Activated CD8-positive, alpha-beta T cell treated with anti-CD3 and anti-CD28 coated beads for 36 hours (primary cell): ENCODE results near the gene BUD31. TPM values are rescaled to one million over a fixed set of nuclear protein-coding genes. Genes with fewer than 3 reads are reported as not detected.
"Not testable (repeated sequence)": the region's sequence is repeated elsewhere in the genome, so short reads cannot be mapped to it uniquely, and the experiment has no call there.

Experiments used
- ATAC-seq: fragments of 200-7000 bp; cut with Tn5 transposase; one replicate; pipeline ENCODE4 v1.10.0; 2021; ENCODE audit warnings: mild to moderate bottlenecking, moderate library complexity
- CTCF ChIA-PET: fragments of 350-600 bp; sonication (Branson Sonifier 250); formaldehyde crosslinking; loops from one replicate; lab custom pipeline; 2021; ENCODE audit warnings: antibody characterized with exemption; lab: Charles Lee
- POLR2A ChIA-PET: fragments of 350-600 bp; sonication (Branson Sonifier 250); formaldehyde crosslinking; loops from one replicate; lab custom pipeline; 2021; ENCODE audit warnings: antibody characterized with exemption; lab: Charles Lee
- DNase-seq: peaks from one replicate; pipeline ENCODE4 v3.0.0-alpha.2; 2020
- H3K27ac Mint-ChIP-seq: one replicate; pipeline ENCODE4 v1.8.0; 2021; ENCODE audit warnings: mild to moderate bottlenecking, mixed read lengths
- H3K27me3 Mint-ChIP-seq: one replicate; pipeline ENCODE4 v1.8.0; 2021; ENCODE audit warnings: mixed read lengths
- H3K36me3 Mint-ChIP-seq: one replicate; pipeline ENCODE4 v1.8.0; 2021; ENCODE audit warnings: low read depth, mixed read lengths
- H3K4me1 Mint-ChIP-seq: one replicate; pipeline ENCODE4 v1.8.0; 2021; ENCODE audit warnings: low read depth, mixed read lengths
- H3K4me3 Mint-ChIP-seq: one replicate; pipeline ENCODE4 v1.8.0; 2021; ENCODE audit warnings: mild to moderate bottlenecking, moderate library complexity, mixed read lengths
- H3K9me3 Mint-ChIP-seq: one replicate; pipeline ENCODE4 v1.8.0; 2021; ENCODE audit warnings: mixed read lengths
- intact Hi-C: fragments of 100-400 bp; cut with micrococcal nuclease; formaldehyde crosslinking; loops from one replicate; pipeline ENCODE4 v1.10.0; 2022
- total RNA-seq, 2 experiments: library from RNA; stranded (reverse); gene quantifications; one replicate each; pipeline ENCODE4 v1.2.3, GENCODE V29; 2021
- TF ChIP-seq, protein P1 (sequence below): fragments of 200-600 bp; IDR thresholded peaks from one replicate; pipeline ENCODE4 v1.8.0; 2022; ENCODE audit warnings: antibody characterized with exemption, mild to moderate bottlenecking

The BUD31 gene
- total RNA-seq, 2 experiments from 2014 or later = 118 to 124 TPM

DNA sequence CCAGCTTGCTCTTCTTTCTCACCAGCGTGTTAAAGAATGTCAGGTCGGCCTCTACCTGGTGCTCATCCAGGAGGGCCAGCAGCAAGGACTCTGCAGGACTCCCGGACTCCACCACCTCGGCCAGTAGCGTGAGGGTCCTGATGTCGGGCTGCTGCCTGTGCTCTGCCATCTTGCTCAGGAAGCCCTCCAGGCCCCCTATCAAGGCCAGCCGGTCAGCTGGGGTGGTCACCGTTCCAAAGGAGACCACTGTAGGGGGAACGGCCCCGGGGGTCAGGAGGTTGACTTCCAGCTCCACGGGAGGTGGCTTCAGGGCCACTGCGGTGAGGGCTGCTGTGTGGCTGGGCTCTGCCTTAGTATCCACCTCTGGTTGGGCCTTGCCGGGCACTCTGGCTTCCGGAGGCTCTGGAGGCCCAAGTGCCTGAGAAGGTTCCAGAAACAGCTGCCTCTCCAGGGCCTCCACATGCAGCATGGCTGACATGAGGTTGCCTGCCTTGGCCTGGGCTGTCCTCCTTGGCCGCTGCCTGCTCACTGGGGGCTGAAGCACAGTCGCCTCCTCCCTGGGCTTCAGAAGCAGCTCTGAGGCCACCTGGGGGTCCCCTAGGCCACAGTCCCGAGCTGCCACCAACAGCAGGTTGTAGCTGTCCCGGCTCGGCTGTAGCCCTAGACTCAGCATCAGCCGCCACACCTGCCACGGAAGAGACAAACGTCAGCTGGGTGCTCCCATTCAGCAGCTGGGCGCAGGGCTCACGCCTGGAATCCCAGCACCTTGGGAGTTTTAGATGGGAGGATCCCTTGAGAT is 16.4 kb downstream of the BUD31 start:
- ATAC-seq = no peak
- POLR2A ChIA-PET = interaction anchor here (1.1 kb wide), 1 partner anchor 13 kb away, joined by 3 read pairs; the partner anchor contains the start of genes CPSF4 and PTCD1
- Mint-ChIP-seq H3K9me3 (no peaks in the 10 kb centered on the region), H3K27ac (no peak overlapping the region), H3K4me1 (no peaks in the 10 kb centered on the region), H3K27me3 (no peaks in the 10 kb centered on the region), H3K4me3 (no peak overlapping the region), H3K36me3 (peaks cover 22% of the 10 kb centered on the region)
- TF ChIP-seq, protein P1, sequence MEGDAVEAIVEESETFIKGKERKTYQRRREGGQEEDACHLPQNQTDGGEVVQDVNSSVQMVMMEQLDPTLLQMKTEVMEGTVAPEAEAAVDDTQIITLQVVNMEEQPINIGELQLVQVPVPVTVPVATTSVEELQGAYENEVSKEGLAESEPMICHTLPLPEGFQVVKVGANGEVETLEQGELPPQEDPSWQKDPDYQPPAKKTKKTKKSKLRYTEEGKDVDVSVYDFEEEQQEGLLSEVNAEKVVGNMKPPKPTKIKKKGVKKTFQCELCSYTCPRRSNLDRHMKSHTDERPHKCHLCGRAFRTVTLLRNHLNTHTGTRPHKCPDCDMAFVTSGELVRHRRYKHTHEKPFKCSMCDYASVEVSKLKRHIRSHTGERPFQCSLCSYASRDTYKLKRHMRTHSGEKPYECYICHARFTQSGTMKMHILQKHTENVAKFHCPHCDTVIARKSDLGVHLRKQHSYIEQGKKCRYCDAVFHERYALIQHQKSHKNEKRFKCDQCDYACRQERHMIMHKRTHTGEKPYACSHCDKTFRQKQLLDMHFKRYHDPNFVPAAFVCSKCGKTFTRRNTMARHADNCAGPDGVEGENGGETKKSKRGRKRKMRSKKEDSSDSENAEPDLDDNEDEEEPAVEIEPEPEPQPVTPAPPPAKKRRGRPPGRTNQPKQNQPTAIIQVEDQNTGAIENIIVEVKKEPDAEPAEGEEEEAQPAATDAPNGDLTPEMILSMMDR = no peak
- intact Hi-C loops = no loop called here
- no peak for DNase-seq
- CTCF ChIA-PET = no interaction called here

DNA sequence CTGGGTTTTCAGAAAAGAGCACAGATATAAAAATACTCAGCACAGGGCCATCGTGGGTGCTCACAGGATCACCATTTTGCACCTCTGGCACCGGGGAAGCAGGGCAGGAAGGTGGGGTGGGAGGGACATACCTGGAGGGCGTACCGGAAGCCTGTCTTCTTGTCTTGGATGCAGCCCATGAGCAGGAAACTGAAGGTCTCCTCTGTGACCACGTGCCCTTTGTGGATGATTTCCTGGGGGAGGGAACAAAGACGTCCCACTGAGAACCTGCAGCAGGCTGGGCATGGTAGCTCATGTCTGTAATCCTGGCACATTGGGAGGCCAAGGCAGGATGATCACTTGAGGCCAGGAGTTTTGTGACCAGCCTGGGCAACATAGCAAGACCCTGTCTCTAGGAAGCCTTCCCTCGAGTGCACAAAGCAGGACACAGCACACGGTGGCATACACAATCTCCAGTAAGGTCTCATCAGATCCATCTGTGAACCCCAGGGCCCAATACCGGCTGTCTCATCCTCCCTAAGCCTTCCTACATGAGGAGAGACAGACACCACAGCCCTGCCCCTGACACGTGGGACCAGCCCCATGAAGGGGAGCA is 20.3 kb downstream of the BUD31 start:
- Mint-ChIP-seq H3K27me3 (no peaks in the 10 kb centered on the region), H3K9me3 (no peaks in the 10 kb centered on the region), H3K4me3 (no peak overlapping the region), H3K27ac (peak overlapping the region; percentile 20), H3K36me3 (peaks cover 21% of the 10 kb centered on the region), H3K4me1 (no peaks in the 10 kb centered on the region)
- CTCF ChIA-PET = no interaction called here
- DNase-seq (peak; percentile 16), ATAC-seq (peak; percentile 64)
- intact Hi-C loops = no loop called here
- TF ChIP-seq, protein P1 = no peak
- POLR2A ChIA-PET = interaction anchor here (1.0 kb wide), 2 partner anchors 9 to 36 kb away, joined by 3 read pairs; no protein-coding TSS in a partner anchor

DNA sequence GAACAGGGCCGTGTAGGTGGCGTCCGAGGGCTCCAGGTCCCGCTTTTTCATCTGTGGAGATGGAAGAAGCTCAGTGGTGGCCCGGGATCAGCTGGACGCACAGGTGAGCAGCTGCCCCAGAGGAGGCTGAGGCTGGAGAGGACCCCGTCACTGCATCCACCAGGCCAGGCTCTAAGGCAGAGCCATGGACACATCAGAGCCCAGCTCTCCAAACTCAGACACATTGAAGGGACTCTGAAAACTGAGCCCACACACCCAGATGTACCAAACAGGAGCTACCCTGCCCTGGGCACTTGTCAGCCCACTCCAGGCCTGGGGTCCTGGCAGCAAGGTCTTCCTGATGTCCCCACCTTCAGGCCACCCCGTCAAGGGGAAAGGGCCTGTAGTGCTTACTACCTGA is 21.0 kb downstream of the BUD31 start:
- no peaks in the 10 kb centered on the region for H3K4me1 Mint-ChIP-seq
- POLR2A ChIA-PET = interaction anchor here (1.0 to 1.5 kb wide), 4 partner anchors 8 to 36 kb away, joined by 3 to 7 read pairs (median 3); partner anchors contain the start of genes BUD31 and PDAP1
- CTCF ChIA-PET = no interaction called here
- DNase-seq (no peak), ATAC-seq (no peak)
- no peak overlapping the region for H3K27ac Mint-ChIP-seq
- TF ChIP-seq, protein P1 = no peak
- intact Hi-C loops = no loop called here
- H3K9me3 Mint-ChIP-seq = no peaks in the 10 kb centered on the region
- no peaks in the 10 kb centered on the region for H3K27me3 Mint-ChIP-seq
- peaks cover 21% of the 10 kb centered on the region for H3K36me3 Mint-ChIP-seq
- no peak overlapping the region for H3K4me3 Mint-ChIP-seq

DNA sequence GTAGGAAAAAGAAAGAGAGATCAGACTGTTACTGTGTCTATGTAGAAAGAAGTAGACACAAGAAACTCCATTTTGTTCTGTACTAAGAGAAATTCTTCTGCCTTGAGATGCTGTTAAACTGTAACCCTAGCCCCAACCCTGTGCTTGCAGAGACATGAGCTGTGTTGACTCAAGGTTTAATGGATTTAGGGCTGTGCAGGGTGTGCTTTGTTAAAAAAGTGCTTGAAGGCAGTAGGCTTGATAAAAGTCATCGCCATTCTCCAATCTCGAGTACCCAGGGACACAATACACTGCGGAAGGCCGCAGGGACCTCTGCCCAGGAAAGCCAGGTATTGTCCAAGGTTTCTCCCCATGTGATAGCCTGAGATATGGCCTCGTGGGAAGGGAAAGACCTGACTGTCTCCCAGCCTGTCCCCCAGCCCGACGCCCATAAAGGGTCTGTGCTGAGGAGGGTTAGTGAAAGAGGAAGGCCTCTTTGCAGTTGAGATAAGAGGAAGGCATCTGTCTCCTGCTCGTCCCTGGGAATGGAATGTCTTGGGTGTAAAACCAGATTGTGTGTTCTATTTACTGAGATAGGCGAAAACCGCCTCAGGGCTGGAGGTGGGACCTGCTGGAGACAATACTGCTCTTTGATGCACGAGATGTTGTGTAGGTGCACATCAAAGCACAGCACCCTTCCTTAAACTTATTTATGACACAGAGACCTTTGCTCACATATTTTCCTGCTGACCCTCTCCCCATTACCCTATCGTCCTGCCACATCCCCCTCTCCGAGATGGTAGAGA is 23.2 kb downstream of the BUD31 start:
- H3K4me1 Mint-ChIP-seq, ATAC-seq, H3K27ac Mint-ChIP-seq, POLR2A ChIA-PET, H3K9me3 Mint-ChIP-seq, DNase-seq, H3K4me3 Mint-ChIP-seq, H3K27me3 Mint-ChIP-seq, intact Hi-C loops: not testable (repeated sequence)
- peaks cover 20% of the 10 kb centered on the region for H3K36me3 Mint-ChIP-seq
- CTCF ChIA-PET = interaction anchor here (0.5 kb wide), 1 partner anchor 536 kb away, joined by 3 read pairs; no protein-coding TSS in a partner anchor

DNA sequence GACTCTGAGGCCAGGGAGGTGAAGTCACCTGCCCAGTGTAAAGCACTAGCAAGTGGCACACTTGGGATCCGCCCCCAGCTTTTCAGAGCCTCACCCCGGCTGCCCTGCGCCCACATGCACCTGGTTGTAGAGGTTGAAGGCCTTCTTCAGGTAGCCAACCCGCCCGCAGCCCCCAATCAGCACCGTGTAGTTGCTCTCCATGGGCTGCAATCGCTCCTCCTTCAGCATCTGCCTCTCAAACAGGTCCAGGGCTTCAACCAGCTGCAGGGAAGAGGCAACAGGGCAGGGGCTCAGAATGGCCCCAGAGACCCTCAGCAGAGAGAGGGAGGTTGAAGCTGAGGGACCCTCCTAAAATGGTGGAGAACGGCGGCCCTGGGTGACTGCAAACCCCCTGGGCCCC is 24.4 kb downstream of the BUD31 start:
- DNase-seq = no peak
- Mint-ChIP-seq H3K4me1 (peaks cover 3% of the 10 kb centered on the region), H3K9me3 (no peaks in the 10 kb centered on the region), H3K4me3 (no peak overlapping the region), H3K27ac (no peak overlapping the region), H3K27me3 (no peaks in the 10 kb centered on the region), H3K36me3 (peaks cover 17% of the 10 kb centered on the region)
- intact Hi-C loops = no loop called here
- TF ChIP-seq, protein P1 = no peak
- no peak for ATAC-seq
- ChIA-PET CTCF (interaction anchor here (1.1 kb wide), 1 partner anchor 17 kb away, joined by 3 read pairs; no protein-coding TSS in a partner anchor), POLR2A (interaction anchor here (1.0 to 1.2 kb wide), 3 partner anchors 11 to 24 kb away, joined by 3 to 4 read pairs (median 4); partner anchors contain the start of gene BUD31)
